SIG-M5 treated with dmso at 0.1 percent for 504 hours (cell line): ENCODE results near the gene APOD.

Source experiments
- DNase-seq: peaks from one replicate; lab custom pipeline; 2025; ENCODE audit not compliant: unreplicated experiment; lab: John Stamatoyannopoulos, UW

The APOD gene

DNA sequence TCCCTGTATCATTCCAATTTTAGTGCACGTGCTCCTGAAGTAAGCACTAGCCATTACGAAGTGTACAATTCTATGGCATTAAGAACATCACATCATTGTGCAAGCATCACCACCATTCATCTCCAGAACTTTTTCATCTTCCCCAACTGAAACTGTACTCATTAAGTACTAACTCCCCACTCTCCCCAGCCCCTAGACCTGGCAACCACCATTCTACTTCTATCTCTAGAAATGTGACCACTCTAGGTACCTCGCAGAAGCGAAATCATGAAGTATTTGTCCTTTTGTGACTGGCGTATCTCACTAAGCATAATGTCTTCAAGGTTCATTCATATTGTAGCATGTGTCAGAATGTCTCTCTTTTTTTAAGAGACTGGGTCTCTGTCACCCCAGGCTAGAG, 52.1 kb downstream of the APOD start:
- no peak for DNase-seq

GRCh38 chr3:195526492-195526891, 57.2 kb downstream of the APOD start:
- DNase-seq, result no peak

DNA sequence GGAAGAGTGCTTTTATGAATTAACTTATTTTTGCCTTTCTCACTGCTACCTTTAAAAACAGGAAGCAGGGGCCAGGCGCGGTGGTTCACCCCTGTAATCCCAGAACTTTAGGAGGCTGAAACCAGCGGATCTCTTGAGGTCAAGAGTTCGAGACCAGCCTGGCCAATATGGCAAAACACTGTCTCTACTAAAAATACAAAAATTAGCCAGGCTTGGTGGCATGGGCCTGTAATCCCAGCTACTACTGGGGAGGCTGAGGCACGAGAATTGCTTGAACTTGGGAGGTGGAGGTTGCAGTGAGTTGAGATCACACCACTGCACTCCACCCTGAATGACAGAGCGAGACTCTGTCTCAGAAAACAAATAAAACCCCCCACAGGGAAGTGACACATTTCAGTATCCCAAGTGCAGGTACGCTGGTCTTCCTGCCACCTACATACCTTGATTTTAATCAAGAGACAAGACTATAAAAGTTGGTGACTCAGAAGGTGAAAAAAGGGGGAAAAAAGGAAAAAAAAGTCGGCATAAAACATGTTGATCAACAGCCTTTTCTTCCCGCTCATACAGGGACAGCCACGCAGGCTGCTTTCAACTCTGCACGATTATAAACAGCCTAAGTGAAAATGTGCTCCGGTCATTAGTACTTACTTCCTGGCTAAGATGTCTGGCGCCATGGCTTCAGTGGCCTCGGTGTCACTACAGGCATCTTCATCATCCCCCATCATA, 59.4 kb downstream of the APOD start:
- DNase-seq, result no peak

DNA sequence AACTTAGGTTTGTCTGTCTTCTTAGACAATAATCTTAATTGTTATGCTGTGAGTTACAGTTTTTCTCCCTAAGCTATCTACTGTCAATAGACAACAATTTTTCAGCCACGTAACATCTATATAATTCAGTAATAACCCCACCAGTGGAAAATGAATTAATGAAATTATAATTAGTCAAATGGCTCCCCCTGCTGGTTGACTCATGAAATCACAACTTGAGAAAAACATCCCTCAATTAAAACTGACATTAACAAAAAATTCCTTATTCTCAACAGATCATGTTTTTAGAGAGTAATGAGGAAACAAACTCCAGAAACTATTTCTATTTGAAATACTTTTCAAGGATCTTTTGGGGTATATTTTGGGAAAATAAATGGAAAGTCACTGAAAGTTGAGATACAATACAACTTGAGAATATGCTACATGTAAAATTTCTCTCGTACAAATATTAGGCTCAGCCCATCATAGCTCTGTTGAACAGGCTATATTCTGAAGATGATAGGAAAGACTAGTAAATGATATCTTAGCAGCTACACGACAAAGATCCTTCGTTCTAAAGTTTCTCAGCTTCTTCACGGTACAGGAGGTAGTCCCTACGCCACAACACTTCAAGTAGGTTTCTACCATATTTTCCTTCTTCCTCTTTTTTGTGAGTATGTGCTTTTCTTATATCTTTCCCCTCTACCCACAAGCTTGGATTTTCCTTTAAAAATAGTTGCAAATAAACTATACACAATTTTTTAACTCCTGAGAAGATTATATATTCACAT, 61.3 kb downstream of the APOD start:
- DNase-seq, result peak; percentile 38
